ENCODE results near the gene JMJD1C.

DNA sequence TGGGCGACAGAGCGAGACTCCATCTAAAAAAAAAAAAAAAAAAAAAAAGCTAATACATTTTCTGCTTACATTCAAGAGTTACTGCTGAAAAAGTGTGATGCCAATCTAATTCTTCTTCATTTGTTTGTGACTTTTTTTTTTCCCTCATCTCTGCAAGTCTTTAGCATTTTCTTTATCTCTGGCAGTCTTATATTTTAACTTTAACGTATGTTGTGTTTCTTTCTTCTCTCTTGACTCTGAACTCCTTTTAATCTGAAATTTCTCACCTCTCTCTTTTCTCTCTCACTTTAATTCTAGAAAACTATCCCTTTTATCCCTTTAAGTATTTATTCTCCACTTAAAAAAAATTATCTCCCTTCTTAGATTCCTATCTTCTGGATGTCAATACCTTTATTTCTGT lies 146.5 kb downstream of the JMJD1C start:
- TF ChIP-seq, protein P1, sequence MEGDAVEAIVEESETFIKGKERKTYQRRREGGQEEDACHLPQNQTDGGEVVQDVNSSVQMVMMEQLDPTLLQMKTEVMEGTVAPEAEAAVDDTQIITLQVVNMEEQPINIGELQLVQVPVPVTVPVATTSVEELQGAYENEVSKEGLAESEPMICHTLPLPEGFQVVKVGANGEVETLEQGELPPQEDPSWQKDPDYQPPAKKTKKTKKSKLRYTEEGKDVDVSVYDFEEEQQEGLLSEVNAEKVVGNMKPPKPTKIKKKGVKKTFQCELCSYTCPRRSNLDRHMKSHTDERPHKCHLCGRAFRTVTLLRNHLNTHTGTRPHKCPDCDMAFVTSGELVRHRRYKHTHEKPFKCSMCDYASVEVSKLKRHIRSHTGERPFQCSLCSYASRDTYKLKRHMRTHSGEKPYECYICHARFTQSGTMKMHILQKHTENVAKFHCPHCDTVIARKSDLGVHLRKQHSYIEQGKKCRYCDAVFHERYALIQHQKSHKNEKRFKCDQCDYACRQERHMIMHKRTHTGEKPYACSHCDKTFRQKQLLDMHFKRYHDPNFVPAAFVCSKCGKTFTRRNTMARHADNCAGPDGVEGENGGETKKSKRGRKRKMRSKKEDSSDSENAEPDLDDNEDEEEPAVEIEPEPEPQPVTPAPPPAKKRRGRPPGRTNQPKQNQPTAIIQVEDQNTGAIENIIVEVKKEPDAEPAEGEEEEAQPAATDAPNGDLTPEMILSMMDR (IDR thresholded peaks at IDR 0.05) = no peak
- no peak for TF ChIP-seq POLR2A (IDR thresholded peaks at IDR 0.05)
